ENCODE data around the gene STON1.
"Not testable (repeated sequence)": the region's sequence is repeated elsewhere in the genome, so short reads cannot be mapped to it uniquely, and the experiment has no call there.

DNA sequence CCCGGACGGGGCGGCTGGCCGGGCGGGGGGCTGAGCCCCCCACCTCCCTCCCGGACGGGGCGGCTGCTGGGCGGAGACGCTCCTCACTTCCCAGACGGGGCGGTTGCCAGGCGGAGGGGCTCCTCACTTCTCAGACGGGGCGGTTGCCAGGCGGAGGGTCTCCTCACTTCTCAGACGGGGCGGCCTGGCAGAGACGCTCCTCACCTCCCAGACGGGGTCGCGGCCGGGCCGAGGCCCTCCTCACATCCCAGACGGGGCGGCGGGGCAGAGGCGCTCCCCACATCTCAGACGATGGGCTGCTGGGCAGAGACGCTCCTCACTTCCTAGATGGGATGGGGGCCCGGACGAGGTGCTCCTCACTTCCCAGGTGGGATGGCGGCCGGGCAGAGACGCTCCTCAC is 84.6 kb downstream of the STON1 start:
- not testable (repeated sequence) for TF ChIP-seq POLR2A, CTCF (IDR thresholded peaks at IDR 0.05)

All from transverse colon (tissue), 3 donors.